Nephron (organoid): ENCODE results near the gene MRPL57.
"Not testable (repeated sequence)": the region's sequence is repeated elsewhere in the genome, so short reads cannot be mapped to it uniquely, and the experiment has no call there.

Experiments
- H3K27ac Mint-ChIP-seq, 3 experiments: 2 replicates each; pipeline ENCODE4 v1.8.0; 2020; ENCODE audit warnings: mixed read lengths in 3 of 3, mild to moderate bottlenecking in 2 of 3, moderate library complexity in 1 of 3
- H3K27me3 Mint-ChIP-seq: 2 replicates; pipeline ENCODE4 v1.8.0; 2021; ENCODE audit warnings: low read depth, mild to moderate bottlenecking, moderate library complexity, mixed read lengths
- H3K36me3 Mint-ChIP-seq: 2 replicates; pipeline ENCODE4 v1.8.0; 2020; ENCODE audit warnings: low read depth, mixed read lengths
- H3K4me1 Mint-ChIP-seq: 2 replicates; pipeline ENCODE4 v1.8.0; 2020; ENCODE audit warnings: mixed read lengths
- H3K4me3 Mint-ChIP-seq, 3 experiments: 2 replicates each; pipeline ENCODE4 v1.8.0; 2020; ENCODE audit warnings: mild to moderate bottlenecking in 3 of 3, mixed read lengths in 3 of 3, moderate library complexity in 2 of 3
- H3K9me3 Mint-ChIP-seq: 2 replicates; pipeline ENCODE4 v1.8.0; 2020; ENCODE audit warnings: mixed read lengths
- TF ChIP-seq, protein P1 (sequence below), 3 experiments: fragments of 200-600 bp; sonication (generic); IDR thresholded peaks; one replicate each; pipeline ENCODE4 v1.5.0; 2021; ENCODE audit warnings: antibody characterized with exemption in 3 of 3; ENCODE audit not compliant: unreplicated experiment in 3 of 3

The MRPL57 gene

DNA sequence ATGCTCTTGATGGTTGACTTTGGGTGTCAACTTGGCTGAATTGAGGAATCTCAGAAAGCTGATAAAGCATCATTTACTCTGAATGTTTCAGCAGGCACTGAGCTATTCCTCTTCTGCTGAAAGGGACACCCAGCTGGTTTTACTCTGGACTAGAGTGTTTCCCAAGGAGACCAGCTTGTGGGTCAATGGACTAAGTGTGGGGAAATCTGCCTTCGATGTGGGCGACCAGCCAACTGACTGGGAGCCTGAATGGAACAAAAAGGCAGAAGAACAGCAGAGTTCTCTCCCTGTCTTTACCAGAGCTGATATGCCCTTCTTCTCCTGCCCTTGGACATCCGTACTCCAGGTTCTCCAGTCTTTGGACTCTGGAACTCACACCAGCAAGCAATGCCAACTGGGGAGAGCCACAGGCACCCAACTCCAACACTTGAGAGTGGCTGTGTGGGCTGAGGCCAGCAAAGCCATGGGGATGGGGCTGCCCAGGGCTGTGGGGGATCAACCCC lies 32.2 kb downstream of the MRPL57 start:
- no peaks in the 10 kb centered on the region for H3K4me1 Mint-ChIP-seq
- no peak overlapping the region for H3K4me3 Mint-ChIP-seq
- TF ChIP-seq, protein P1, sequence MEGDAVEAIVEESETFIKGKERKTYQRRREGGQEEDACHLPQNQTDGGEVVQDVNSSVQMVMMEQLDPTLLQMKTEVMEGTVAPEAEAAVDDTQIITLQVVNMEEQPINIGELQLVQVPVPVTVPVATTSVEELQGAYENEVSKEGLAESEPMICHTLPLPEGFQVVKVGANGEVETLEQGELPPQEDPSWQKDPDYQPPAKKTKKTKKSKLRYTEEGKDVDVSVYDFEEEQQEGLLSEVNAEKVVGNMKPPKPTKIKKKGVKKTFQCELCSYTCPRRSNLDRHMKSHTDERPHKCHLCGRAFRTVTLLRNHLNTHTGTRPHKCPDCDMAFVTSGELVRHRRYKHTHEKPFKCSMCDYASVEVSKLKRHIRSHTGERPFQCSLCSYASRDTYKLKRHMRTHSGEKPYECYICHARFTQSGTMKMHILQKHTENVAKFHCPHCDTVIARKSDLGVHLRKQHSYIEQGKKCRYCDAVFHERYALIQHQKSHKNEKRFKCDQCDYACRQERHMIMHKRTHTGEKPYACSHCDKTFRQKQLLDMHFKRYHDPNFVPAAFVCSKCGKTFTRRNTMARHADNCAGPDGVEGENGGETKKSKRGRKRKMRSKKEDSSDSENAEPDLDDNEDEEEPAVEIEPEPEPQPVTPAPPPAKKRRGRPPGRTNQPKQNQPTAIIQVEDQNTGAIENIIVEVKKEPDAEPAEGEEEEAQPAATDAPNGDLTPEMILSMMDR (IDR thresholded peaks at IDR 0.05; ENCODE audit: unreplicated experiment in 3 of 3): no peak
- no peak overlapping the region for H3K27ac Mint-ChIP-seq
- H3K27me3 Mint-ChIP-seq: no peaks in the 10 kb centered on the region
- no peaks in the 10 kb centered on the region for H3K36me3 Mint-ChIP-seq
- peaks cover 12% of the 10 kb centered on the region for H3K9me3 Mint-ChIP-seq

DNA sequence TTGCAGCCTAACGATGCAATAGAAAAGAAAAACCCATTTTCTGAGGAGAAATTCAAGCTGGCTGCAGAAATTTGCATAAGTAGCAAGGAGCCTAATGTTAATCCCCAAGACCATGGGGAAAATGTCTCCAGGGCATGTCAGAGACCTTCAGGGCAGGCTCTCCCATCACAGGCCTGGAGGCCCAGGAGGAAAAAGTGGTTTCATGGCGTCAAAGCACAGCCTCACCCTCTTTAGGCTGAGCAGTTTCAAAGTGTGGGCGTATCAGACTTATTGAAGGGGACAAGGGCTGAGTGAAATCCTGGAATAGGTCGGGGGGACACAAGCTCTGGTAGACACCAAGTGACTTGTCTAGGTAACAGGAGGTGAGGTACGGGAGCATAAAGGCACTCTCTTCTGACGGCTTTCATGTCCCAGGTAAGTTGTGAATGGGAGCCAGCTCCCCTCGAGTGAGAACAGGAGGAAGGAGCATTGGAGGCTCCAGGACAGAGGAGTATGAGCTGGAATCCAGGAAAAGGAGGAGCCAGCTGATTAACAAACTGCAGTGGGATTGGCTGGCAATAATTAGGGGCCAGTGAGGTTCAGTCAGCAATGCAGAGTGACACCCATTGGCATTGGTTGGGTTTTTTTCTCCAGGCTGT lies 35.8 kb downstream of the MRPL57 start:
- no peaks in the 10 kb centered on the region for H3K36me3 Mint-ChIP-seq
- TF ChIP-seq, protein P1 (IDR thresholded peaks at IDR 0.05; ENCODE audit: unreplicated experiment in 3 of 3): no peak
- no peaks in the 10 kb centered on the region for H3K4me1 Mint-ChIP-seq
- peaks cover 12% of the 10 kb centered on the region for H3K9me3 Mint-ChIP-seq
- H3K4me3 Mint-ChIP-seq: no peak overlapping the region
- H3K27me3 Mint-ChIP-seq: no peaks in the 10 kb centered on the region
- no peak overlapping the region for H3K27ac Mint-ChIP-seq

DNA sequence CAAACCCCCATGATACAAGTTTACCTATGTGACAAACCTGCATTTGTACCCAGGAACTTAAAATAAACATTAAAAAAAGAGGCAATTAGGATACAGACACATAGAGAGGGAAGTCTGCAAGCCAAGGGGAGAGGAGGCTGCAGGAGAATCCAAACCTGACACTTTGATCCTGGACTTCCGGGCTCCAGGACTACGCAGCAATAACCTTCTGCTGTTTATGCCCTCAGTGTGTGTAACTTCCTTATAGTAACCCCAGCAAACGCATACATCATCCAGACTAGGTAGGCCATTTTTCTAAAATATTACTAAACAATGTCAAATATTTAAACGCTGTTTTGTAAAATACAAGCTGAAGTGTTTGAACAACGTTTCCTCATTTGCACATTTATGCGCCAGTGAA lies 39.0 kb downstream of the MRPL57 start:
- not testable (repeated sequence) for H3K36me3 Mint-ChIP-seq, H3K4me1 Mint-ChIP-seq, H3K4me3 Mint-ChIP-seq, H3K27ac Mint-ChIP-seq, H3K27me3 Mint-ChIP-seq
- H3K9me3 Mint-ChIP-seq: peaks cover 12% of the 10 kb centered on the region

DNA sequence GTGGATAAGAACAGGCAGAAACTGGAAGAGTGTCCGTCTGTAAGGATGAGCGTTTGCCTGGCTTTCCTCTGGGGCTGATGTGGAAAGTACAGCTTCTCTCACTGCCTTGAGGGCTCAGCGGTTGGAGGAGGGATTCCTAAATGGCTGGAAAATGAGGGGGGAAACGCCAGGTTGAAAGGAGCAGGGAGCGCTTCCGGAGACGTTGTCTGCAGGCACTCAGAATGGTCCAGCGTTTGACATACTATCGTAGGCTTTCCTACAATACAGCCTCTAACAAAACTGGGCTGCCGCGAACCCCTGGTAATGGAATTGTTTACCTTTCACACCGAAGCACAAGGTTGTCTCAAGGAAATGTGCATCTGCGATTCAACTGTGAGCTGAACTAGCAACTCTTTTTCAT lies 39.9 kb downstream of the MRPL57 start:
- H3K4me1 Mint-ChIP-seq: no peaks in the 10 kb centered on the region
- H3K4me3 Mint-ChIP-seq: no peak overlapping the region
- peaks cover 17% of the 10 kb centered on the region for H3K9me3 Mint-ChIP-seq
- no peaks in the 10 kb centered on the region for H3K36me3 Mint-ChIP-seq
- no peak overlapping the region for H3K27ac Mint-ChIP-seq
- TF ChIP-seq, protein P1 (IDR thresholded peaks at IDR 0.05; ENCODE audit: unreplicated experiment in 3 of 3): no peak
- no peaks in the 10 kb centered on the region for H3K27me3 Mint-ChIP-seq

DNA sequence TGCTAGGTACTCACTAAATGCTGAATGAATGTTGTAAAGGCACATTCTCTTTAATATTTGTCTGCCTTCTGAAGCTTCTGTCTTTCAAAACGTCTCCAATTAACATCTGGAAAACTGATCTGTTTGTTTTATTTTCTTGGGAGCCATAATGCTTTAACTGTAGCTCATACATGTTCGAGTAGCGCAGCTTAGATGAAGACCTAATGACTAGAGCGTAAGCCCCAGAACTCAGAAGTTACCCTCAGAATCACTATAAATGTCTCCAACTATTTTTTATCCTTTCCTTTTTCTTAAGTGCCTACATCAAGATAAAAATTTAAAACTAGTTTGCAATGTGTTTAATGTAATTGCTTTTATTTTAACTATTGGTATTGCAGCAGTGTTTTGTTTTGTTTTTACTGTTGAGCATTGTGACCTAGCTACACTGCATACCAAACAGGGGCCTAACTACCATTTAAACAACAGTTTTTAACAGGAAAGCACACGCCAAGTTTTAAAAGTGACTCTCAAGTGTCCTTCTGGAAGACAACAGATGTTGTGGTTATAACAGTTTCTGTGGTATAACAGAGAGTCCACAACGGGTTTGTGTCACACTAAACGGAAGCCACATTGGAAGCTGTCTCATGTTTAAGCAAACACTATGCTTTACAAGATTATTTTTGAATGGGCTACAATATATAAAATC lies 42.0 kb downstream of the MRPL57 start:
- TF ChIP-seq, protein P1 (IDR thresholded peaks at IDR 0.05; ENCODE audit: unreplicated experiment in 3 of 3): no peak
- no peaks in the 10 kb centered on the region for H3K27me3 Mint-ChIP-seq
- no peak overlapping the region for H3K4me3 Mint-ChIP-seq
- no peaks in the 10 kb centered on the region for H3K36me3 Mint-ChIP-seq
- no peaks in the 10 kb centered on the region for H3K4me1 Mint-ChIP-seq
- no peak overlapping the region for H3K27ac Mint-ChIP-seq
- peaks cover 16% of the 10 kb centered on the region for H3K9me3 Mint-ChIP-seq

DNA sequence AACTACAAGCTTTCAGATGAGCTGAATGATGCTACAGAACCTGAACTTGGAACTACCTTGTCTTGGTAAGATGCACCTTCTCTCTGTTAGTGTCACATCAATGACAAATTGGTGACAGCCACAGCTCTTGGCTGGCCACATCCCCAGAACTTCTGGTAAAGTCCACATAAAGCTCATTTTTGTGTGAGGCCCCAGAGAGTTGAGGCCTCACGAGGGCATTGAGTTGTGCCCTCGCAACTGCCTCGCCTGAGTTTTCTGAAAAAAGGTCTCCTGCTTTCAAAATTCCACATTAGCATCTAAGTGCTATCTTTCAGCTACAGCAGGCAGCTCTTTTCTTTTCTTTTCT lies 42.6 kb downstream of the MRPL57 start:
- no peaks in the 10 kb centered on the region for H3K27me3 Mint-ChIP-seq
- peaks cover 16% of the 10 kb centered on the region for H3K9me3 Mint-ChIP-seq
- H3K4me3 Mint-ChIP-seq: no peak overlapping the region
- H3K27ac Mint-ChIP-seq: no peak overlapping the region
- TF ChIP-seq, protein P1 (IDR thresholded peaks at IDR 0.05; ENCODE audit: unreplicated experiment in 3 of 3): no peak
- H3K36me3 Mint-ChIP-seq: no peaks in the 10 kb centered on the region
- H3K4me1 Mint-ChIP-seq: no peaks in the 10 kb centered on the region

DNA sequence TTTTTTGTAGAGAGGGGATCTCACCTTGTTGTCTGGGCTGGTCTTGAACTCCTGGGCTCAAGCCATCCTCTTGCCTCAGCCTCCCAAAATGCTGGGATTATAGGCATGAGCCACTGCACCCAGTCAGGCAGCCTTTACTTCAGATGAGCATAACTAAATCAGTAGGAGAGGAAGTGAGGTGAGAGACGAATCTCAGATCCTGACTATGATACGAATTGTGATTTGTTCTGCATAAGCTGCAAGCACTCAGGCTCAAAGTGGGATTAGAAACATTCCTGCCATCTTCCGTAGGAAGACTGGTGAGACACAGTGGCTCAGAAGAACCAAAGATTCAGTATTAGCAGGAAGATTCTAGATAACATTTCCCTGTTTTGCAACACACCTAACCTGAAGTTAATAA lies 43.3 kb downstream of the MRPL57 start:
- not testable (repeated sequence) for H3K4me3 Mint-ChIP-seq, H3K27ac Mint-ChIP-seq, H3K27me3 Mint-ChIP-seq, H3K4me1 Mint-ChIP-seq, H3K36me3 Mint-ChIP-seq
- H3K9me3 Mint-ChIP-seq: peaks cover 16% of the 10 kb centered on the region
